Osteoblast (primary cell): ENCODE data around the gene OR4F15. TPM values are rescaled to one million over a fixed set of nuclear protein-coding genes. Genes with fewer than 3 reads are reported as not detected.
"Not testable (repeated sequence)": the region's sequence is repeated elsewhere in the genome, so short reads cannot be mapped to it uniquely, and the experiment has no call there.

Experiments used
- DNase-seq: peaks from one replicate; pipeline ENCODE4 v3.0.0; 2011; ENCODE audit warnings: low spot score, mixed read lengths; ENCODE audit not compliant: insufficient read length; ENCODE audit errors: missing footprints
- H2AFZ ChIP-seq: 2 replicates; pipeline ENCODE4 v1.6.0; 2011; ENCODE audit warnings: mild to moderate bottlenecking, low read length
- H3K27ac ChIP-seq: 2 replicates; pipeline ENCODE4 v1.5.1; 2011; ENCODE audit warnings: mild to moderate bottlenecking, low read depth, low read length, moderate library complexity
- H3K27me3 ChIP-seq: 2 replicates; pipeline ENCODE4 v1.6.0; 2012; ENCODE audit warnings: mild to moderate bottlenecking, control low read depth, inconsistent platforms, low read length, moderate library complexity; ENCODE audit not compliant: insufficient read depth
- H3K36me3 ChIP-seq: 2 replicates; pipeline ENCODE4 v1.5.1; 2011; ENCODE audit warnings: mild to moderate bottlenecking, low read length, control low read depth, moderate library complexity; ENCODE audit not compliant: insufficient read depth
- H3K4me1 ChIP-seq: 2 replicates; pipeline ENCODE4 v1.5.1; 2011; ENCODE audit warnings: mild to moderate bottlenecking, low read length, control low read depth, moderate library complexity; ENCODE audit not compliant: insufficient read depth
- H3K4me2 ChIP-seq: 2 replicates; pipeline ENCODE4 v1.6.0; 2011; ENCODE audit warnings: mild to moderate bottlenecking, low read length; ENCODE audit not compliant: insufficient read depth
- H3K4me3 ChIP-seq: fragments of 200-600 bp; sonication (generic); 3 replicates; pipeline ENCODE4 v1.5.1; 2012; ENCODE audit warnings: mild to moderate bottlenecking, low read length, inconsistent platforms; ENCODE audit not compliant: insufficient read depth
- H3K79me2 ChIP-seq: 2 replicates; pipeline ENCODE4 v1.6.0; 2012; ENCODE audit warnings: mild to moderate bottlenecking, low read length, control low read depth, inconsistent platforms; ENCODE audit not compliant: insufficient read depth
- H3K9me3 ChIP-seq: 2 replicates; pipeline ENCODE4 v1.5.1; 2011; ENCODE audit warnings: low read depth, low read length, control low read depth
- H4K20me1 ChIP-seq: 2 replicates; pipeline ENCODE4 v1.6.0; 2012; ENCODE audit warnings: mild to moderate bottlenecking, low read length, control low read depth; ENCODE audit not compliant: insufficient read depth
- total RNA-seq: library from RNA; depleted of rRNA; stranded (reverse); fragments of >200 nt; gene quantifications from 2 replicates; pipeline ENCODE4 v1.2.3, GENCODE V29; 2012
- TF ChIP-seq, protein P1 (sequence below): IDR thresholded peaks from 2 replicates; pipeline ENCODE4 v1.5.1; 2011; ENCODE audit warnings: mild to moderate bottlenecking, low read depth, low read length, moderate library complexity; ENCODE audit errors: extremely low read depth

Gene OR4F15
- total RNA-seq, 1 donor, result not detected

- H3K27me3 ChIP-seq, result peaks cover 5% of the 10 kb centered on the region
- TF ChIP-seq, protein P1, sequence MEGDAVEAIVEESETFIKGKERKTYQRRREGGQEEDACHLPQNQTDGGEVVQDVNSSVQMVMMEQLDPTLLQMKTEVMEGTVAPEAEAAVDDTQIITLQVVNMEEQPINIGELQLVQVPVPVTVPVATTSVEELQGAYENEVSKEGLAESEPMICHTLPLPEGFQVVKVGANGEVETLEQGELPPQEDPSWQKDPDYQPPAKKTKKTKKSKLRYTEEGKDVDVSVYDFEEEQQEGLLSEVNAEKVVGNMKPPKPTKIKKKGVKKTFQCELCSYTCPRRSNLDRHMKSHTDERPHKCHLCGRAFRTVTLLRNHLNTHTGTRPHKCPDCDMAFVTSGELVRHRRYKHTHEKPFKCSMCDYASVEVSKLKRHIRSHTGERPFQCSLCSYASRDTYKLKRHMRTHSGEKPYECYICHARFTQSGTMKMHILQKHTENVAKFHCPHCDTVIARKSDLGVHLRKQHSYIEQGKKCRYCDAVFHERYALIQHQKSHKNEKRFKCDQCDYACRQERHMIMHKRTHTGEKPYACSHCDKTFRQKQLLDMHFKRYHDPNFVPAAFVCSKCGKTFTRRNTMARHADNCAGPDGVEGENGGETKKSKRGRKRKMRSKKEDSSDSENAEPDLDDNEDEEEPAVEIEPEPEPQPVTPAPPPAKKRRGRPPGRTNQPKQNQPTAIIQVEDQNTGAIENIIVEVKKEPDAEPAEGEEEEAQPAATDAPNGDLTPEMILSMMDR, result no peak
- no peak overlapping the region for H3K4me2 ChIP-seq
- no peaks in the 10 kb centered on the region for H3K4me1 ChIP-seq
- H3K4me3 ChIP-seq, result no peak overlapping the region
- no peaks in the 10 kb centered on the region for H3K9me3 ChIP-seq
- no peaks in the 10 kb centered on the region for H4K20me1 ChIP-seq
- H2AFZ ChIP-seq, result no peak overlapping the region
- H3K79me2 ChIP-seq, result no peaks in the 10 kb centered on the region
- no peaks in the 10 kb centered on the region for H3K36me3 ChIP-seq
- H3K27ac ChIP-seq, result no peak overlapping the region
- peak; percentile 45 for DNase-seq
Measured at GRCh38 chr15:101772921-101773320, 39.1 kb upstream of the OR4F15 start.

GRCh38 chr15:101773496-101774100 is 38.4 kb upstream of the OR4F15 start:
- Histone ChIP-seq H3K27ac (no peak overlapping the region), H3K79me2 (no peaks in the 10 kb centered on the region), H3K36me3 (no peaks in the 10 kb centered on the region), H3K4me3 (no peak overlapping the region), H3K4me2 (no peak overlapping the region), H3K27me3 (peaks cover 5% of the 10 kb centered on the region), H2AFZ (no peak overlapping the region), H4K20me1 (no peaks in the 10 kb centered on the region), H3K4me1 (no peaks in the 10 kb centered on the region), H3K9me3 (no peaks in the 10 kb centered on the region)
- TF ChIP-seq, protein P1, result peak; percentile 23
- DNase-seq, result no peak

- no peaks in the 10 kb centered on the region for H4K20me1 ChIP-seq
- peaks cover 5% of the 10 kb centered on the region for H3K27me3 ChIP-seq
- DNase-seq, result peak; percentile 62
- no peak overlapping the region for H3K4me2 ChIP-seq
- TF ChIP-seq, protein P1, result no peak
- no peaks in the 10 kb centered on the region for H3K79me2 ChIP-seq
- no peak overlapping the region for H3K4me3 ChIP-seq
- H3K36me3 ChIP-seq, result no peaks in the 10 kb centered on the region
- no peak overlapping the region for H2AFZ ChIP-seq
- H3K4me1 ChIP-seq, result no peaks in the 10 kb centered on the region
- H3K27ac ChIP-seq, result no peak overlapping the region
- H3K9me3 ChIP-seq, result no peaks in the 10 kb centered on the region
Measured at GRCh38 chr15:101775136-101775535, 36.9 kb upstream of the OR4F15 start.

DNA sequence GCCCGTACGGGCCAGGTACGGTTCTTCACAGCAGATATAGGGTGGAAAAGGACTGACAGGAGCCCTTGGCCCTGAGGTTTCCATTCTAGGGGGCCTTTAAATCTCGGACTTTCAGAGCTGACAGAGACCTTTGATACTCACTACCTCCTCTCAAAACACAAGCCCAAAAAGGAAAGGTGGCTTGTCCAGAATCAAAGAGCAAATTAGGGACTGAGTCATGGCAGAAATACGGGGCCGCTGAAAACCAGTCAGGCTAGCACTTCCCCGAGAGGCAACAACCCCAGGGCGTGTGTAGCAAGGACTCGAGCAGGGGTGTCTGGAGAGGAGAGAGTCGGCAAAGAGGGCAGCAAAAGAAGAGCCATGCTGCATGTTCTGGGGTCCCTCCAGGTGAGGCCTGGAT is 33.4 kb upstream of the OR4F15 start:
- not testable (repeated sequence) for H3K36me3 ChIP-seq, H3K79me2 ChIP-seq, H4K20me1 ChIP-seq, H3K4me3 ChIP-seq, H3K4me2 ChIP-seq, H3K9me3 ChIP-seq, H2AFZ ChIP-seq, H3K4me1 ChIP-seq, H3K27me3 ChIP-seq, H3K27ac ChIP-seq
- peak; percentile 21 for DNase-seq

GRCh38 chr15:101780225-101780624 is 31.8 kb upstream of the OR4F15 start:
- H3K27me3 ChIP-seq, H4K20me1 ChIP-seq, H3K4me2 ChIP-seq, H3K4me3 ChIP-seq, DNase-seq, H3K9me3 ChIP-seq, H3K36me3 ChIP-seq, H3K79me2 ChIP-seq, H2AFZ ChIP-seq, H3K4me1 ChIP-seq, H3K27ac ChIP-seq: not testable (repeated sequence)
